Amniotic epithelial cell (primary cell): ENCODE data around the gene ERO1B.
A peak's percentile ranks its signal among the peaks of the same experiment; 100 is the strongest.
"Not testable (repeated sequence)": the region's sequence is repeated elsewhere in the genome, so short reads cannot be mapped to it uniquely, and the experiment has no call there.

Source experiments
- DNase-seq: peaks from one replicate; pipeline ENCODE4 v3.0.0-alpha.2; 2010; ENCODE audit warnings: low read depth

ERO1B gene

DNA sequence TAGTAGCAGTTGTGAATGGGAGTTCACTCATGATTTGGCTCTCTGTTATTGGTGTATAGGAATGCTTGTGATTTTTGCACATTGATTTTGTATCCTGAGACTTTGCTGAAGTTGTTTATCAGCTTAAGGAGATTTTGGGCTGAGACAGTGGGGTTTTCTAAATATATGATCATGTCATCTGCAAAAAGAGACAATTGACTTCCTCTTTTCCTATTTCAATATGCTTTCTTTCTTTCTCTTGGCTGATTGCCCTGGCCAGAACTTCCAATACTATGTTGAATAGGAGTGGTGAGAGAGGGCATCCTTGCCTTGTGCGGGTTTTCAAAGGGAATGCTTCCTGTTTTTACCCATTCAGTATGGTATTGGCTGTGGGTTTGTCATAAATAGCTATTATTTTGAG is 93.7 kb downstream of the ERO1B start:
- DNase-seq = not testable (repeated sequence)

DNA sequence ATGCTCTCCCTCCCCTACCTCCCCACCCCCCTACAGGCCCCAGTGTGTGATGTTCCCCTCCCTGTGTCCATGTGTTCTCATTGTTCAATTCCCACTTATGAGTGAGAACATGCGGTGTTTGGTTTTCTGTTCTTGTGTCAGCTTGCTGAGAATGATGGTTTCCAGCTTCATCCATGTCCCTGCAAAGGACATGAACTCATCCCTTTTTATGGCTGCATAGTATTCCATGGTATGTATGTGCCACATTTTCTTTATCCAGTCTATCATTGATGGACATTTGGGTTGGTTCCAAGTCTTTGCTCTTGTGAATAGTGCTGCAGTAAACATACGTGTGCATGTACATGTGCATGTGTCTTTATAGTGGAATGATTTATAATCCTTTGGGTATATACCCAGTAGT is 95.3 kb downstream of the ERO1B start:
- not testable (repeated sequence) for DNase-seq

DNA sequence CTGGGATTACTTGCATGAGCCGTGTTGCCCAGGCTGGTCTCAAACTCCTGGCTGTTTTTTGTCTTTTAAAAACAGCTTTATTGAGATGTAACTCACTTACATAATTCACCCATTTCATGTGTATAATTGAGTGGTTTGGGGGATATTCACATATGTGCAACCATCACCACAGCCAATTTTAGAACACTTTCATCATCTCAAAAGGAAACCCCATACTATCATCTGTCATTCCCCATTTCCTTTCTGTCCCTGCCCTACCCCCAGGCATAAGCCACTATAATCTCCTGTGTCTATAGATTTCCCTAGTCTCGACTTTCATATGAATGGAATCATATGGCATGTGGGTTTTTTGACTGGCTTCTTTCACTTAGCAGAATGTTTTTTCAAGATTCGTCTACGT is 96.1 kb downstream of the ERO1B start:
- DNase-seq = no peak

DNA sequence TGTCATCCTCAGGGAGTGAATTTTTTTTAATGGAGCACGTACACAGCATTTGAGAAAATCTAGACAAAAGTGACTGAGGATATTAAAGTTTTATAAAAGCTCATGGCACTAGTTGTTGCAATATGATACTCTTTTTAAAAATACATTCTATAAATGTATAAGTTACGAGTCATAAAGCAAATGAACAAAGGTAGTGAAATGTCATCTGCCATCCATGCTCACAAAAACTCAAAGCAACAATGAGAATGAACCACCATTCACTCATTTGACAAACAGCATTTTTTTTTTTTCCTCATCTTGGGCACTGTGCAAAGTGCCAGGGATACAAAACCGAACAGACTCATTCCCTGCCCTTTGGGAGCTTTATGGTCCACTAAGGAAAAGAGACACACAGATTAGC is 100.7 kb downstream of the ERO1B start:
- no peak for DNase-seq

DNA sequence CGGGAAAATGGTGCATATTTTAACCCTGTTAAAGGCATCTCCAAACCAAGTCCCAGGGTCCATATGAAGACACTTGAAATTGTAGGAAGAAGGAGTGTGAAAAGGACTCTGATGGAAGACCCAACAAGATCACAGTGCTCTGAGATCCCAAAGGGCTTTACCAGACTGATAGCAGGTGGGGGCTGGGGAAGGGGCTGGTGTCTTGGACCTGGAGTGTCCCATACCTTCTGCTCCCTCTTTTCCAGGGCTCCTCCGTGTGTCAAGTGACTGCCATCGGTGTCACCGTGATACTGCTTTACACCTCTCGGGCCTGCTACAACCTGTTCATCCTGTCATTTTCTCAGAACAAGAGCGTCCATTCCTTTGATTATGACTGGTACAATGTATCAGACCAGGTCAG is 102.1 kb downstream of the ERO1B start:
- no peak for DNase-seq

DNA sequence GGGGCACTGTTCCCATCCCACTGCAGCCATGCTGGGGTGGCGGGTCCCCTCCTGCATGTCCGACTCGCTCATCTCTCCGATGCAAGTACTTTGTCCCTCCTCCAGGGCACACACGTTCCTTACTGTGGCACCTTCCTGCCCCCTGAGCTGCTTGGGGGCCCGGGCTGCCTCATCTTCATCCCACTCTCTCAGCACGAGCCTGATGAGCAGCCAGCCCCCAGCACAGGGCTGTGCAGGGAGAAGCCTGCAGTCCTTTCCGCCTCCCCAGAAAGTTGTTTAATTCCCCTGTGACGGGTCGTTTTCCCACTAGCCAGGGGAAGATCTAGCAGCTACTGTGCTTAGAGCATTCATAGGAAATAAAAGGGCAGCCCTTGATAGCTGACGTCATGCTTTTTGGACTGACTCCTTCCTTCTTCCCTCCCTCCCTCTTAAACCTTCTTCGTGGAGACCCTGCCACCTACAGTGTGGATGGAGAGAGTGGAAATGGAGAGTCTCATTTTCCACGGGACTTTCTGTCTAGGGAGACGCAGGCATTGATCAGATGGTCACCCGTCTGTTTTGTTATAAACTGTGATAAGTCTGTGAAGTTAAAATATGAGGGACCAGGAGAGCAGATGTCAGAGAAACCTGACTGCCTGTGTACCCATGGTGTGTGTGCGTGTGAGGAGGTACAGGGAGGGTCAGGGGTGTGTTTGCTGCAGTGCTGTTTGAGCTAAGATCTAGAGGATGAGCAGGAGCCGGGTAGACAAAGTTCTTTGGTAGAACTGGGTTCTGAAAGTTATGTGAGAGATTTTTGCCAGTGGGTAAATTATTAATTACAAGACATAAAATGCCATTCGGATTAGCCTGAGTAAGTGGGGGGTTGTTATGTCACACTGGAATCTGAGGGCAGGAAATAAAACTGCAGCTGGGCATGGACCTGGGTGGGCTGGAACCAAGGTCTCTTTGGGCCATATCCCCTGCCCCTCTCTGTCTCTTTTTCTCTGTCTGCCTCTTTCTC is 105.1 kb downstream of the ERO1B start:
- no peak for DNase-seq

DNA sequence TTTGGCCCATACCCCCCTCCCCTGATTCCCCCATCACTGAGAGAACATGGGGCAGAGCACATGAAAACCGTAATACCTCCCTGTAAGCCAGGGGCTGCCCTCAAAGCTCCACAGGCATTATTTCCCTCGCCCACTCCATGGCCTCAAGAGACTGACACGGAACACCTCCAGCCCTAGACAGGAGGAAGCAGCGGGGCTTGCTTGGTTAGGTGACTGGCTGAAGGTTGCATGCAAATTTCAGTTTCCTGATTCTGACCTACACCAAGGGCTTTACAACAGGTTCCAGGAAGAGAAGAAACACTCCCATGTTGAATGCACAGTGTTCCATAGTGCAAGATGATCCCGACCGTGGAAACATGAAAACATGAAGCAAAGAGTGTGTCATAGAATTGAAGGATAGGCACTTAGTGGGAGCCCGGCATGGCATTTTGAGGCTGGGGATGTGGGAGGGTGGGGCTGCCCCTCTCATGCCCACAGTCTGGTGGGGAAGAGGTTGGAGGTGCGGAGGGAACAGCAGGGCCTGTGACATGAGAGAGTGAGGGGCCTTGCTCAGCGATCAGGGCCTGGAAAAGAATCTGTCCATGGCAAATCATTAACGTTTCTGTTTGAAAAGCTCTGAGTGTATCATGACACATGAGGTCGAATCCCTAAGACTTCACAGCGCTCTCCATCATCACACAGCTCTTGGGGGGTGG is 106.0 kb downstream of the ERO1B start:
- no peak for DNase-seq

DNA sequence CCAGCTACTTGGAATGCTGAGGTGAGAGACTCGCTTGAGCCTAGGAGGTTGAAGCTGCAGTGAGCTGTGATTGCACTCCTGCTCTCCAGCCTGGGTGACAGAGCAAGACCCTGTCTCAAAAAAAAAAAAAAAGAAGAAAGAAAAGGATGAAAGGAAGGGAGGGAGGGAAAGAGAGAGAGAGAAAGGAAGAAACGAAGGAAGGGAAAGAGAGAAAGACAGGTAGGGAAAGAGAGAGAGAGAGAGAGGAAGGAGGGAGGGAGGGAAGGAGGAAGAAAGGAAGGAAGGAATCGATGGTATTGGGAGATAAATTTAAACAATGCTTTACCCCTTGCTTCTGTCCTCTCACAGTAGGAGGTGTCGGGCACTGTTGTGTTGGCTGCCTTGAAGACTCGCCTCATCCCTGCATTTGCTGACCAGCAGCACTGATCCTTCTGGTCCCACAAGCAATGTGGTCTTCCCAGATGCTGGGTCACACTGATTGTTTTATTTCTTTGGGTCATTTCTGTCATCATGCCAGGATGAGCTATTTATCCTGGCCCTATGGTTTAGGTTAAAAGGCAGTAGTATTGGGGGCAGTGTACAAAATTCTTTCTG is 108.5 kb downstream of the ERO1B start:
- no peak for DNase-seq

DNA sequence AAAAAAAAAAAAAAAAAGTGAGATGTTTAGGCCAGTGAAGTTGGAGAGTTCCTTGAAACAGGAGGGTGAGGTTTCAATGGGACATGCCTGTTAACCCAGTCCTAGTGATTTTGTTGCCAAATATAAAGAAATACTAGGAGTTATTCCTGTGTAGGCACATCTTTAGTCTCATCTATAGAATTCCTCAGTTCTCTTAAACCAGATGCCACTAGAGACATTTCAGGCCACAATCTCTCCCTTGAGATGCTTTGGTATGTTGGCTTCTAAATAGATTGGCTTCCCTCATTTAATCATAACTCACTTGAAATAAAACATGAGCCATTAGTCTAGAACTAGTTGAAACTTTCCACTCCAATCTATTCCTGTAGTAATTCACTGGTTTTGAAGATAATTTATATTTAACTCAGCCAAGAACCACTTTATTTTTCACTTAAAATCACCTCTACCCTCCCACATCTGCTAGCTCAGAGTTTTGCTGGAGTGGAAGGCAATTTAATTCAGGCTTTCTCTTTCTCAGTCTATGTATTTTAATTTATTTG is 109.6 kb downstream of the ERO1B start:
- no peak for DNase-seq

DNA sequence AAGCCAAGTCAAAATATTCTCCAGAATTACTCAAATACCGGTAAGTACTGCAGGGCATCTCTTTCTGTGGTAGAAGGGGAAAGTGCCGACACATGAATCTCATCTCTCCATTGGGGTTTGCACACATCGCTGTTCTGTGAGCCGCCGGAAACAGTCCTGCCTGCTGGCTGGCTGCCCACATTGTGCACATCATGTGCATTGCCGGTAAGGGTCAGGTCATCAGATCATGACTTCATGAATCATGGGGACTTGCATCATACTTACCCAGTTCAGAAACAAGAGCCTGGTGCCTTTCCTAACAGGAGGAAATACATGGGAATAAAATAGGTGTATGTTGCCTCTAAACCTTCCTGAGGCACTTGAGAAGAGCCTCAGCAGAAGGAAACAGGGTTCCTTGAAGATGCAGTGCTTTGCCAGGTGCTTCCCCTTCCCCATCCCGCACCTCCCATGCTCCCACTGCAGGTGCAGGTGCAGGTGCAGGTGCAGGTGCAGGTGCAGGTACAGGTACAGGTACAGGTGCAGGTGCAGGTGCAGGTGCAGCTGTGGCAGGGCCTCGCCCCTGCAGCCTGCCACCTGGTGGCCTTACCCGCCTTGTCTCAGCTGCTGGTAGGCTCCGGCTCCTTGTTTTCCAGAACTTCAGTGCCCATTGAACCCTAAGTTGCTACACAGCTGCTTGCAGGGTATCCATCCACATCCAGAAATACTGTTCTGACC is 112.9 kb downstream of the ERO1B start:
- DNase-seq = peak; percentile 93

DNA sequence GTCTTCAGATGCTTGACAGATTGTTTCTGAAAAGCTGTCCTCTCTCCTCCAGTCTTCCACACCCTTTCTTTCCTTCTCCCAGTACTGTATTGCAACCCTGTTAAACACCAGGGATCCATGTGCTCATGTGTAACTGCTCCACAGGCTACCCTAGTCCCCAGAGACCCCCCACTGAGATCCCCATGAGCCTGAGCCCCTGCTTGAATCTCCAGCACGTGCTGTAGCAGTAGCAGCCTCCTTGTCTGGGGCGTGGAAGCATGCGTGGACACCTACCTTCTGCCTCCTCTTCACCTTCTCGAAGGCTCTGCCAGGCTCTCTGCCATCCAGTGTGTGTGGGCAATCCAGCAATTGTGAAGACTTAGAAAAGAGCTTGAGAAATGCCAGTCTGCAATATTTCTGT is 114.2 kb downstream of the ERO1B start:
- DNase-seq = no peak

DNA sequence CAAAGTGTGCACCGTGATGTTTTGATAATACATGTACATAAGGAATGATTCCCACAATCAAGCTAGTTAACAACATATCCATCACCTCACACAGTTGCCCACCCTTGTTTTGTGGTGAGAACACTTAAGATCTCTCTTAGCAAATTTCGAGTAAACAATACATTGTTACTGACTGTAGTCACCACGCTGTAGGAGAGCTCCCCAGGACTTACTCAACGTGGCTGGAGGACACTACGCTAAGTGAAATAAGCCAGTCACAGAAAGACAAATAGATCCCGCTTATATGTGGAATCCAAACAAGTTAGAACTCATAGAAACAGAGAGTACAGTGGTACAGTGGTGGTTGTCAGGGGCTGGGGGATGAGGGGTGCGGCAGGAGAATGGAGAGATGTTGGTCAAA is 114.6 kb downstream of the ERO1B start:
- peak; percentile 71 for DNase-seq

DNA sequence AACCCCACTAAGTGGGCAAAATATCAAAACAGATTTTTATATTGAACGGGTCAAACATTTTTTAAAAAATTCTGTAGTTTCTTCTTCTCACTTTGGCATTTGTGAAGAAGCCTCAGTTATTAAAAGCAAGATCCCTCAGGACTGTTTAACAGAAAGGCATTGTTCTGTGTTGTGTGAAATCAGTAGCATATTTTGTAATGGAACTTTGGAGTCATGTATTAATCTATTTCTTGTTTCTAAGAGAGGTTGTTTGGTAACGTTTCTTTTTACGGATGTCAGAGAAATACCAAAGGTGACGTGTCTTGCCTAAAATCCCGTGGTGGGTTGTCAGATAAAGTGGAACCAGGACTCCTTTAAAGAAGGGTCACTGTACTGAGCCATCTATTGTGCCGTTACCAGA is 115.7 kb downstream of the ERO1B start:
- DNase-seq = no peak
